GM12878 (cell line): ENCODE measurements around the gene VSIG10L2. TPM values are rescaled to one million over a fixed set of nuclear protein-coding genes. Genes with fewer than 3 reads are reported as not detected.

Experiments
- ATAC-seq: fragments of 200-7000 bp; cut with Tn5 transposase; 3 replicates; pipeline ENCODE4 v1.9.1; 2020; ENCODE audit warnings: mild to moderate bottlenecking, moderate library complexity
- BruUV-seq: library from RNA; stranded (reverse); fragments of 400-500 nt; replicated peaks from 2 replicates; lab custom pipeline; 2021; lab: Mats Ljungman, UMichigan
- CTCF ChIA-PET: fragments of 300-600 bp; sonication (Branson Sonifier 250); formaldehyde crosslinking; extraction: SDS; loops from one replicate; lab custom pipeline; 2021; ENCODE audit warnings: inconsistent platforms; lab: Yijun Ruan, JAX
- POLR2A ChIA-PET: fragments of 350-600 bp; formaldehyde crosslinking; extraction: SDS; loops from one replicate; lab custom pipeline; 2021; ENCODE audit warnings: inconsistent platforms; lab: Charles Lee
- RAD21 ChIA-PET: fragments of 300-600 bp; sonication (Branson Sonifier 250); formaldehyde crosslinking; loops from one replicate; lab custom pipeline; 2023; ENCODE audit warnings: antibody characterized with exemption; ENCODE audit not compliant: unreplicated experiment; lab: Charles Lee
- SMC1A ChIA-PET: fragments of 300-600 bp; sonication (Branson Sonifier 250); formaldehyde crosslinking; loops from one replicate; lab custom pipeline; 2023; ENCODE audit not compliant: unreplicated experiment, uncharacterized antibody; lab: Charles Lee
- DNase-seq: peaks from one replicate; pipeline ENCODE4 v3.0.0-alpha.2; 2011; ENCODE audit warnings: low read depth, low spot score
- FAIRE-seq: peaks from 3 replicates; lab custom pipeline; 2011; peaks lifted over from hg19 to GRCh38; lab: Jason Lieb, UNC
- H2AFZ ChIP-seq: 2 replicates; pipeline ENCODE4 v1.6.0; 2011; ENCODE audit warnings: low read depth, low read length, control low read depth; ENCODE audit not compliant: control insufficient read depth
- H3K27ac ChIP-seq: 2 replicates; pipeline ENCODE4 v1.5.1; 2011; ENCODE audit warnings: control low read depth; ENCODE audit not compliant: control insufficient read depth, insufficient read depth
- H3K27me3 ChIP-seq, 2 experiments: replicated peaks in 1 of 2; 2 replicates each; pipeline versions ENCODE4 v1.6.0 to v1.6.1; 2011; ENCODE audit warnings: low read length in 1 of 2; ENCODE audit not compliant: control insufficient read depth in 2 of 2, insufficient read depth in 2 of 2
- H3K36me3 ChIP-seq, 2 experiments: 2 replicates each; pipeline ENCODE4 v1.5.1; 2011; ENCODE audit warnings: low read length in 1 of 2; ENCODE audit not compliant: control insufficient read depth in 2 of 2, insufficient read depth in 2 of 2
- H3K4me1 ChIP-seq: 2 replicates; pipeline ENCODE4 v1.6.1; 2011; ENCODE audit warnings: mild to moderate bottlenecking, low read length, moderate library complexity, mixed read lengths; ENCODE audit not compliant: control insufficient read depth, insufficient read depth
- H3K4me2 ChIP-seq: 2 replicates; pipeline ENCODE4 v1.6.0; 2011; ENCODE audit warnings: control low read depth; ENCODE audit not compliant: control insufficient read depth, insufficient read depth
- H3K4me3 ChIP-seq: fragments of 200-600 bp; sonication (generic); 2 replicates; pipeline ENCODE4 v1.5.1; 2016
- H3K79me2 ChIP-seq: 2 replicates; pipeline ENCODE4 v1.6.0; 2011; ENCODE audit warnings: low read length; ENCODE audit not compliant: control insufficient read depth, insufficient read depth
- H3K9ac ChIP-seq: 2 replicates; pipeline ENCODE4 v1.8.0; 2011; ENCODE audit warnings: low read length, control low read depth, mixed read lengths; ENCODE audit not compliant: control insufficient read depth, insufficient read depth
- H3K9me3 ChIP-seq: replicated peaks from 3 replicates; pipeline ENCODE4 v1.5.1; 2011; ENCODE audit warnings: mild to moderate bottlenecking, low read length; ENCODE audit not compliant: control insufficient read depth, insufficient read depth
- H4K20me1 ChIP-seq: 2 replicates; pipeline ENCODE4 v1.6.0; 2011; ENCODE audit not compliant: control insufficient read depth, insufficient read depth
- ATF7 ChIP-seq: fragments of 450-650 bp; IDR thresholded peaks from 2 replicates; pipeline ENCODE4 v1.6.1; 2016; ENCODE audit warnings: low read depth, mild to moderate bottlenecking
- BACH1 ChIP-seq: fragments of 450-650 bp; IDR thresholded peaks from 2 replicates; pipeline ENCODE4 v1.6.1; 2017; ENCODE audit warnings: mild to moderate bottlenecking, borderline replicate concordance
- BMI1 ChIP-seq: fragments of 450-650 bp; IDR thresholded peaks from 2 replicates; pipeline ENCODE4 v1.6.1; 2016; ENCODE audit warnings: mild to moderate bottlenecking, moderate library complexity, borderline replicate concordance
- CBFB ChIP-seq: IDR thresholded peaks from 2 replicates; pipeline ENCODE4 v1.6.1; 2016; ENCODE audit warnings: antibody characterized with exemption, low read depth
- EP300 ChIP-seq, 2 experiments: fragments of 150-350 bp in 1 of 2; IDR thresholded peaks; 2 replicates each; pipeline ENCODE4 v1.6.1; 2011 to 2012; ENCODE audit warnings: low read depth in 2 of 2, low read length in 2 of 2, borderline replicate concordance in 1 of 2, improper control_type of control experiment in 1 of 2, inconsistent platforms in 1 of 2; ENCODE audit not compliant: control insufficient read depth in 1 of 2
- FOXK2 ChIP-seq: fragments of 450-650 bp; IDR thresholded peaks from 2 replicates; pipeline ENCODE4 v1.6.1; 2017; ENCODE audit warnings: mild to moderate bottlenecking, moderate library complexity
- GATAD2B ChIP-seq: fragments of 450-650 bp; conservative IDR thresholded peaks from 2 replicates; pipeline ENCODE4 v1.6.1; 2017; ENCODE audit warnings: low read depth, mild to moderate bottlenecking, moderate library complexity
- NFYA ChIP-seq: IDR thresholded peaks from 2 replicates; pipeline ENCODE4 v1.6.1; 2011; ENCODE audit warnings: low read depth, mild to moderate bottlenecking, low read length, improper control_type of control experiment, borderline replicate concordance
- PML ChIP-seq: IDR thresholded peaks from 2 replicates; pipeline ENCODE4 v1.6.1; 2012; ENCODE audit warnings: low read length, inconsistent platforms
- REST ChIP-seq: IDR thresholded peaks from 2 replicates; pipeline ENCODE4 v1.6.1; 2012; ENCODE audit warnings: mild to moderate bottlenecking, low read depth, low read length
- SREBF1 ChIP-seq: IDR thresholded peaks from 2 replicates; pipeline ENCODE4 v1.6.1; 2012; ENCODE audit warnings: mild to moderate bottlenecking, low read length
- SUPT20H ChIP-seq: IDR thresholded peaks from 2 replicates; pipeline ENCODE4 v1.6.1; 2011; ENCODE audit warnings: low read depth, mild to moderate bottlenecking, low read length, moderate library complexity, borderline replicate concordance; ENCODE audit not compliant: control insufficient read depth
- WRNIP1 ChIP-seq: IDR thresholded peaks from 2 replicates; pipeline ENCODE4 v1.6.1; 2011; ENCODE audit warnings: low read depth, low read length, improper control_type of control experiment, borderline replicate concordance
- YBX1 ChIP-seq: fragments of 450-650 bp; IDR thresholded peaks from 2 replicates; pipeline ENCODE4 v1.6.1; 2016; ENCODE audit warnings: antibody characterized with exemption
- ZBTB11 ChIP-seq: fragments of 450-650 bp; formaldehyde crosslinking; IDR thresholded peaks from 2 replicates; pipeline ENCODE4 v1.5.0; 2022; ENCODE audit warnings: mild to moderate bottlenecking, missing genetic modification characterization
- ZBTB4 ChIP-seq: fragments of 450-650 bp; formaldehyde crosslinking; IDR thresholded peaks from 2 replicates; pipeline ENCODE4 v1.4.0; 2022; ENCODE audit warnings: mild to moderate bottlenecking, moderate library complexity
- WGBS: methylation state at CpG from one replicate; pipeline ENCODE4 v1.1.6; 2016; ENCODE audit warnings: low lambda C conversion rate; ENCODE audit not compliant: insufficient replicate concordance, insufficient coverage; ENCODE audit errors: missing lambda C conversion rate; 5-methylcytosine and 5-hydroxymethylcytosine counted together
- in situ Hi-C: fragments of 300-500 bp; cut with MboI; formaldehyde crosslinking; loops from 9 replicates; pipeline ENCODE4 v1.14.3; 2018; ENCODE audit warnings: mixed read lengths
- intact Hi-C: fragments of 100-400 bp; cut with micrococcal nuclease; formaldehyde crosslinking; loops from one replicate; pipeline ENCODE4 v1.14.2; 2022; ENCODE audit not compliant: unreplicated experiment
- polyA plus RNA-seq, 11 experiments: library from polyadenylated mRNA; depleted of rRNA in 4 of 11; unstranded in 6 of 11; stranded (reverse) in 5 of 11; fragments of >200 nt; fragmentation: Nextera tagmentation in 4 of 11; fragmentation: Illumina TruSeq in 1 of 11; extraction: Ambion mirVana in 4 of 11; extraction: Trizol in 1 of 11; gene quantifications; 1 replicate in 1 of 11; 2 replicates in 10 of 11; pipeline versions ENCODE4 v1.2.1 to v1.2.3, GENCODE V29; 2011 to 2016; ENCODE audit warnings: inconsistent platforms in 2 of 11, missing spikeins in 2 of 11, low read depth in 1 of 11
- total RNA-seq, 4 experiments: library from RNA; depleted of rRNA in 3 of 4; stranded (reverse); fragments of >200 nt in 3 of 4; fragmentation: Illumina TruSeq in 1 of 4; extraction: Trizol in 1 of 4; gene quantifications; 2 replicates each; pipeline versions ENCODE4 v1.2.1 to v1.2.3, GENCODE V29; 2013 to 2021

Gene VSIG10L2
- total and polyA plus RNA-seq, 10 of the 15 experiments (the other 5 are each of a cell fraction or from before 2014, with no cell fraction given) = 0.02 TPM; not detected in 9

GRCh38 chr11:125952973-125953372 lies 7.1 kb downstream of the VSIG10L2 start:
- no peak overlapping the region for H3K4me2 ChIP-seq
- ChIA-PET SMC1A (no interaction called here), RAD21 (no interaction called here), CTCF (no interaction called here), POLR2A (no interaction called here)
- WGBS = 39% methylated on average over 7 of the region's 7 CpGs
- FAIRE-seq = no peak
- H3K4me1 ChIP-seq = no peaks in the 10 kb centered on the region
- no peaks in the 10 kb centered on the region for H4K20me1 ChIP-seq
- H3K9ac ChIP-seq = no peak overlapping the region
- in situ Hi-C loops = no loop called here
- H3K79me2 ChIP-seq = no peaks in the 10 kb centered on the region
- DNase-seq = no peak
- no peak overlapping the region for H3K27ac ChIP-seq
- H3K27me3 ChIP-seq = no peaks in the 10 kb centered on the region
- no peaks in the 10 kb centered on the region for H3K36me3 ChIP-seq
- no peak overlapping the region for H2AFZ ChIP-seq
- intact Hi-C loops = no loop called here
- no peaks in the 10 kb centered on the region for H3K9me3 ChIP-seq
- H3K4me3 ChIP-seq = no peak overlapping the region
- BruUV-seq = no TSS peak
- TF ChIP-seq ZBTB11 (CRISPR knock-in tag) (no peak), ATF7 (no peak), FOXK2 (no peak), REST (no peak), PML (no peak), GATAD2B (no peak), CBFB (no peak), BACH1 (no peak), ZBTB4 (CRISPR knock-in tag) (no peak), NFYA (no peak), EP300 (IDR thresholded peaks at IDR 0.05; ENCODE audit: borderline replicate concordance in 1 of 2, control insufficient read depth in 1 of 2, low read depth in 2 of 2, low read length in 2 of 2) (no peak), WRNIP1 (no peak), BMI1 (no peak), YBX1 (no peak), SREBF1 (no peak), SUPT20H (no peak)
- TF ChIP-seq, all 136 proteins: peak for 0
- ATAC-seq = no peak
